ENCODE data around the gene MCF2L. TPM values are rescaled to one million over a fixed set of nuclear protein-coding genes. Genes with fewer than 3 reads are reported as not detected.

Gene MCF2L
- polyA plus RNA-seq, 1 donor (not counting 4 experiments of a cell fraction or from before 2014, with no cell fraction given): 0.14 TPM

DNA sequence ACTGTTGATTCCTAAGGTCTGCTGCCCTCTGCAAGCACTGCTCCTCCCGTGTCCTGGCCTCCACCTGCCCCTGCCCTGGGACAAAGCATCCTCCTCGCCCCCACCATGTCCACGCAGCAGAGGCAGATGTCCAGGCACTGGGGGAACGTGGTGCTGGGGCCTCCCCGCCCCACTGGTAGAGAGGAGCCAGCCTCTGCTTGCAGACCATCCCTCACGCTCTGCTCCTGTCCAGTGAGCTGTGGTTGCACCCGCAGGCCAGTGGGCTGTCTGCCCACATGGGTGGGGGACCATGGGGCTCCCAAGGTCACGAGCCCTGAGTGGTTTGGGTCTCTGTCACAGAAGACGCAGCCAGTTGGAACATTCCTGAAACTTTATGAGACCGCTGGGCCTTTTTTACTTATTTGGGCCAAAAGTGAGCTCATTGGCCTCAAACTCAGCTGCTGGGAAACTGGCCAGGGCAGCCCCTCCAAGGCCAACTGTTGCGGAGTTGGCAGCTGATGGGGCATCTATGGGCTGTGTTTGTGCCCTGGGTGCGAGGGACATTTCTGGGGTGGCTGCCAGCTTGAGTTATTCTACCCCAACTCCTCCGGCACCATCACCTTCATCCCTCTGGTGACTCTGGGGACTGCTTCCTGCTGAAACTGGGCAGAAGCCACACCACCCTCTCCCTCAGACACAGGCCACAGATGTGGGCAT, 71.7 kb downstream of the MCF2L start:
- Histone ChIP-seq H3K4me3 (ENCODE audit: control insufficient read depth in 2 of 3, extremely low read depth in 1 of 3, insufficient read depth in 2 of 3, low read depth in 1 of 3, low read length in 3 of 3) (no peak overlapping the region), H3K27me3 (ENCODE audit: control insufficient read depth, extremely low read depth, insufficient read depth, low read length) (peaks cover 5% of the 10 kb centered on the region), H3K36me3 (ENCODE audit: control insufficient read depth in 2 of 2, extremely low read depth in 1 of 2, insufficient read depth in 2 of 2, low read length in 2 of 2) (no peaks in the 10 kb centered on the region), H3K4me2 (ENCODE audit: control insufficient read depth, extremely low read depth, insufficient read depth, low read depth, low read length) (no peak overlapping the region), H3K9me3 (ENCODE audit: control insufficient read depth, low read depth, low read length) (no peaks in the 10 kb centered on the region), H4K20me1 (ENCODE audit: control insufficient read depth, extremely low read depth, insufficient read depth, low read length) (no peaks in the 10 kb centered on the region), H3K9ac (ENCODE audit: control insufficient read depth, extremely low read depth, insufficient read depth, low read length) (no peak overlapping the region), H3K27ac (ENCODE audit: control insufficient read depth, insufficient read depth, low read length) (no peak overlapping the region), H3K79me2 (ENCODE audit: control insufficient read depth, insufficient read depth, low read length) (no peaks in the 10 kb centered on the region), H2AFZ (ENCODE audit: control insufficient read depth, low read length) (no peak overlapping the region), H3K9me1 (ENCODE audit: control insufficient read depth, extremely low read depth, insufficient read depth, low read length) (no peaks in the 10 kb centered on the region), H3K4me1 (ENCODE audit: control insufficient read depth, extremely low read depth, insufficient read depth, low read length) (no peaks in the 10 kb centered on the region)
- dilution Hi-C loops (cut with MboI; ENCODE audit: extremely low pct_ligation_motif_present, low sequenced_read_pairs): no loop called here
- FAIRE-seq (no peak), DNase-seq (ENCODE audit: low read depth, low spot score) (no peak)
- TF ChIP-seq, protein P1, sequence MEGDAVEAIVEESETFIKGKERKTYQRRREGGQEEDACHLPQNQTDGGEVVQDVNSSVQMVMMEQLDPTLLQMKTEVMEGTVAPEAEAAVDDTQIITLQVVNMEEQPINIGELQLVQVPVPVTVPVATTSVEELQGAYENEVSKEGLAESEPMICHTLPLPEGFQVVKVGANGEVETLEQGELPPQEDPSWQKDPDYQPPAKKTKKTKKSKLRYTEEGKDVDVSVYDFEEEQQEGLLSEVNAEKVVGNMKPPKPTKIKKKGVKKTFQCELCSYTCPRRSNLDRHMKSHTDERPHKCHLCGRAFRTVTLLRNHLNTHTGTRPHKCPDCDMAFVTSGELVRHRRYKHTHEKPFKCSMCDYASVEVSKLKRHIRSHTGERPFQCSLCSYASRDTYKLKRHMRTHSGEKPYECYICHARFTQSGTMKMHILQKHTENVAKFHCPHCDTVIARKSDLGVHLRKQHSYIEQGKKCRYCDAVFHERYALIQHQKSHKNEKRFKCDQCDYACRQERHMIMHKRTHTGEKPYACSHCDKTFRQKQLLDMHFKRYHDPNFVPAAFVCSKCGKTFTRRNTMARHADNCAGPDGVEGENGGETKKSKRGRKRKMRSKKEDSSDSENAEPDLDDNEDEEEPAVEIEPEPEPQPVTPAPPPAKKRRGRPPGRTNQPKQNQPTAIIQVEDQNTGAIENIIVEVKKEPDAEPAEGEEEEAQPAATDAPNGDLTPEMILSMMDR (optimal IDR thresholded peaks at IDR 0.05 in 1 of 3, IDR thresholded peaks at IDR 0.05 in 1 of 3, conservative IDR thresholded peaks at IDR 0.05 in 1 of 3; ENCODE audit: extremely low read depth in 1 of 3, insufficient read depth in 2 of 3, low read length in 3 of 3): no peak
- TF ChIP-seq EZH2 (IDR thresholded peaks at IDR 0.05; ENCODE audit: low read length): no peak

DNA sequence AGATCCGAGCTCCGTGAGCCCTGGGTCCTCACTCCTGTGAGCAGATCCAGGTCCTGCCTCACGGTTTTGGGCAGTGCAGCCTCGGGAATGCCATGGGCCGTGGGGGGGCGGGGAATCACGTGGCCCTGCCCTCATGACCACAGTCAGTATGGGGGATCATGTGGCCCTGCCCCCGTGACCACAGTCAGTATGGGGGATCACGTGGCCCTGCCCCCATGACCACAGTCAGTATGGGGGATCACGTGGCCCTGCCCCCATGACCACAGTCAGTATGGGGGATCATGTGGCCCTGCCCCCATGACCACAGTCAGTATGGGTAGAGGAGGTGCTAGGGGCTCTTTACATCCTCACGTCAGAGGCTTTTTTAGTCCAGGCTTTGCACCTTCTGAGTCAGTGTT, 72.3 kb downstream of the MCF2L start:
- TF ChIP-seq EZH2 (IDR thresholded peaks at IDR 0.05; ENCODE audit: low read length): no peak
- TF ChIP-seq, protein P1 (optimal IDR thresholded peaks at IDR 0.05 in 1 of 3, IDR thresholded peaks at IDR 0.05 in 1 of 3, conservative IDR thresholded peaks at IDR 0.05 in 1 of 3; ENCODE audit: extremely low read depth in 1 of 3, insufficient read depth in 2 of 3, low read length in 3 of 3): no peak
- Histone ChIP-seq H3K9me3 (ENCODE audit: control insufficient read depth, low read depth, low read length) (no peaks in the 10 kb centered on the region), H3K27ac (ENCODE audit: control insufficient read depth, insufficient read depth, low read length) (no peak overlapping the region), H3K9me1 (ENCODE audit: control insufficient read depth, extremely low read depth, insufficient read depth, low read length) (no peaks in the 10 kb centered on the region), H3K9ac (ENCODE audit: control insufficient read depth, extremely low read depth, insufficient read depth, low read length) (no peak overlapping the region), H2AFZ (ENCODE audit: control insufficient read depth, low read length) (no peak overlapping the region), H3K4me2 (ENCODE audit: control insufficient read depth, extremely low read depth, insufficient read depth, low read depth, low read length) (no peak overlapping the region), H3K27me3 (ENCODE audit: control insufficient read depth, extremely low read depth, insufficient read depth, low read length) (peaks cover 5% of the 10 kb centered on the region), H3K4me1 (ENCODE audit: control insufficient read depth, extremely low read depth, insufficient read depth, low read length) (no peaks in the 10 kb centered on the region), H3K36me3 (ENCODE audit: control insufficient read depth in 2 of 2, extremely low read depth in 1 of 2, insufficient read depth in 2 of 2, low read length in 2 of 2) (no peaks in the 10 kb centered on the region), H4K20me1 (ENCODE audit: control insufficient read depth, extremely low read depth, insufficient read depth, low read length) (no peaks in the 10 kb centered on the region), H3K4me3 (ENCODE audit: control insufficient read depth in 2 of 3, extremely low read depth in 1 of 3, insufficient read depth in 2 of 3, low read depth in 1 of 3, low read length in 3 of 3) (no peak overlapping the region), H3K79me2 (ENCODE audit: control insufficient read depth, insufficient read depth, low read length) (no peaks in the 10 kb centered on the region)
- DNase-seq (ENCODE audit: low read depth, low spot score): no peak
- dilution Hi-C loops (cut with MboI; ENCODE audit: extremely low pct_ligation_motif_present, low sequenced_read_pairs): no loop called here
- no peak for FAIRE-seq

Data from keratinocyte (primary cell).